Endothelial cell of umbilical vein (primary cell): Measurements from ENCODE around the gene IKZF1.

Source experiments
- CTCF ChIP-seq, 2 donors: IDR thresholded peaks; 1 replicate in 1 of 2; 2 replicates in 1 of 2; pipeline ENCODE4 v1.5.1; 2011; ENCODE audit warnings: low read length in 2 of 2, mild to moderate bottlenecking in 2 of 2, moderate library complexity in 2 of 2, control low read depth in 1 of 2, inconsistent platforms in 1 of 2, low read depth in 1 of 2; ENCODE audit not compliant: insufficient read depth in 1 of 2; ENCODE audit errors: extremely low read depth in 1 of 2
- EZH2 ChIP-seq: IDR thresholded peaks from 2 replicates; pipeline ENCODE4 v1.6.1; 2012; ENCODE audit warnings: borderline replicate concordance, low read depth, mild to moderate bottlenecking, moderate library complexity, low read length, inconsistent platforms; ENCODE audit not compliant: severe bottlenecking
- FOS ChIP-seq: IDR thresholded peaks from 2 replicates; pipeline ENCODE4 v1.6.1; 2011; ENCODE audit warnings: mild to moderate bottlenecking, low read length, moderate library complexity, borderline replicate concordance; ENCODE audit not compliant: insufficient read depth
- GATA2 ChIP-seq: IDR thresholded peaks from 2 replicates; pipeline ENCODE4 v1.7.0; 2011; ENCODE audit warnings: low read depth, mild to moderate bottlenecking, moderate library complexity, mixed read lengths, low read length; ENCODE audit not compliant: insufficient read length, insufficient read depth
- JUN ChIP-seq: IDR thresholded peaks from 2 replicates; pipeline ENCODE4 v1.6.1; 2011; ENCODE audit warnings: borderline replicate concordance, low read depth; ENCODE audit not compliant: insufficient read length, insufficient read depth
- MAX ChIP-seq: IDR thresholded peaks from 2 replicates; pipeline ENCODE4 v1.6.1; 2011; ENCODE audit not compliant: insufficient read depth, insufficient read length
- MYC ChIP-seq: IDR thresholded peaks from one replicate; pipeline ENCODE4 v1.6.1; 2011; ENCODE audit warnings: mild to moderate bottlenecking, low read depth, low read length
- POLR2A ChIP-seq: IDR thresholded peaks from 2 replicates; pipeline ENCODE4 v1.6.1; 2012; ENCODE audit warnings: low read depth, mild to moderate bottlenecking, control low read depth, low read length
- POLR2AphosphoS5 ChIP-seq: IDR thresholded peaks from 2 replicates; pipeline ENCODE4 v1.6.1; 2012; ENCODE audit warnings: low read depth, mild to moderate bottlenecking, control low read depth, low read length, moderate library complexity; ENCODE audit not compliant: insufficient read depth

GRCh38 chr7:50284296-50284695 is 20.2 kb upstream of the IKZF1 start:
- TF ChIP-seq CTCF (IDR thresholded peaks at IDR 0.05; ENCODE audit: extremely low read depth in 1 of 2, insufficient read depth in 1 of 2, low read depth in 1 of 2, low read length in 2 of 2) (no peak), POLR2A (no peak), FOS (no peak), POLR2AphosphoS5 (no peak), EZH2 (no peak), MAX (no peak), GATA2 (no peak), JUN (no peak), MYC (no peak)
